Stomach (tissue), 9 donors: ENCODE results near the gene RHBDL1. TPM values are rescaled to one million over a fixed set of nuclear protein-coding genes. Genes with fewer than 3 reads are reported as not detected.

Source experiments
- DNase-seq, 2 donors: peaks; one replicate each; pipeline versions ENCODE4 v3.0.0 to v3.0.0-alpha.2; 2013 to 2019
- H3K27ac ChIP-seq, 5 donors: fragments of 200-600 bp in 4 of 5; sonication (generic) in 4 of 5; one replicate each; pipeline ENCODE4 v1.5.1; 2013 to 2019; ENCODE audit warnings: mild to moderate bottlenecking in 1 of 5, moderate library complexity in 1 of 5
- H3K27me3 ChIP-seq, 3 donors: fragments of 200-600 bp; sonication (generic); one replicate each; pipeline ENCODE4 v1.5.1; 2017 to 2019; ENCODE audit warnings: mixed run types in 1 of 3
- H3K36me3 ChIP-seq, 4 donors: fragments of 200-600 bp; sonication (generic); 1 replicate in 3 of 4; 2 replicates in 1 of 4; pipeline ENCODE4 v1.5.1; 2016 to 2019
- H3K4me1 ChIP-seq, 4 donors: fragments of 200-600 bp; sonication (generic); one replicate each; pipeline ENCODE4 v1.5.1; 2016 to 2019
- H3K4me3 ChIP-seq, 4 donors: fragments of 200-600 bp; sonication (generic) in 3 of 4; one replicate each; pipeline ENCODE4 v1.5.1; 2016 to 2019; ENCODE audit warnings: mild to moderate bottlenecking in 1 of 4
- H3K9me3 ChIP-seq, 4 donors: fragments of 200-600 bp; sonication (generic); one replicate each; pipeline ENCODE4 v1.5.1; 2016 to 2019
- EP300 ChIP-seq: sonication (generic); formaldehyde crosslinking; IDR thresholded peaks from one replicate; pipeline ENCODE4 v1.6.1; 2017; ENCODE audit warnings: antibody characterized with exemption
- POLR2A ChIP-seq, 4 donors: fragments of 450-650 bp; IDR thresholded peaks; one replicate each; pipeline ENCODE4 v1.6.1; 2016; ENCODE audit warnings: antibody characterized with exemption in 4 of 4, control low read depth in 2 of 4, mild to moderate bottlenecking in 1 of 4, moderate library complexity in 1 of 4
- POLR2AphosphoS5 ChIP-seq, 3 donors: sonication (generic); formaldehyde crosslinking; IDR thresholded peaks; one replicate each; pipeline ENCODE4 v1.6.1; 2016; ENCODE audit warnings: antibody characterized with exemption in 3 of 3
- WGBS, 5 donors: extraction: QIAGEN DNeasy Blood & Tissue Kit in 3 of 5; methylation state at CpG; one replicate each; pipeline versions ENCODE4 v1.1.5 to v1.1.7; 2013 to 2018; 5-methylcytosine and 5-hydroxymethylcytosine counted together
- intact Hi-C: fragments of 100-400 bp; cut with DNase I; formaldehyde crosslinking; loops from one replicate; pipeline ENCODE4 v1.15.1; 2023; ENCODE audit warnings: low total_unique reads
- polyA plus RNA-seq, 3 donors: library from polyadenylated mRNA; stranded (reverse); fragments of 200-250 nt; gene quantifications; one replicate each; pipeline ENCODE4 v1.2.3, GENCODE V29; 2013
- total RNA-seq, 5 donors: library from RNA; depleted of rRNA; stranded (reverse); fragments of >200 nt; gene quantifications; one replicate each; pipeline versions ENCODE4 v1.1.0 to v1.2.3, GENCODE V29; 2014 to 2016
- TF ChIP-seq, protein P1 (sequence below), 7 experiments: fragments of 450-650 bp in 4 of 7; fragments of 200-600 bp in 3 of 7; sonication (generic) in 3 of 7; IDR thresholded peaks; one replicate each; pipeline ENCODE4 v1.5.1; 2016 to 2019; ENCODE audit warnings: antibody characterized with exemption in 7 of 7, control low read depth in 2 of 7, mild to moderate bottlenecking in 1 of 7
- donor health status: healthy with polysubstance abuse.
- donor health status: Bipolar disorder and iron deficiency.
- donor health status: healthy.

Gene RHBDL1
- total and polyA plus RNA-seq, 8 donors, result 1.3 to 48.7 (median 3.3) TPM; not detected in 3

DNA sequence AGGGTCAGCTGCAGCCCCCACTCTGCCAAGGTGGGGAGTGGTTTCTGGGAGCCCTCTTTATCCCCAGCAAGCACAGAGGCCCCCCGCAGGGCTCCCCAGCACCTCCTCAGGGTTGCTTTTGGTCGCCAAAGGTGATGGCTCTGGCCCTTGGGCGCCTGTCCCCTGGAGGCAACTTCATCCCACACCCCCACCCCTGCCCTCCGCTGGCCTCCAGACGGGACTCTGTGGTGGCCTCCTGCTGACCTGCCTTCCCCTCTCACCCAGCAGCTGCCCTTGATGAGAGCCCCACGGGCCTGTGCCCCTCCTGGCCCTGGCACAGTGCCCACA lies 15.4 kb upstream of the RHBDL1 start:
- Histone ChIP-seq H3K4me1 (peaks cover 14 to 26% (median 19%) of the 10 kb centered on the region in 4 donors), H3K36me3 (peaks cover 6 to 45% (median 38%) of the 10 kb centered on the region in 4 donors), H3K9me3 (no peaks in the 10 kb centered on the region), H3K27me3 (no peaks in the 10 kb centered on the region), H3K27ac (peak overlapping the region; percentile 34 to 83 (median 73)), H3K4me3 (peak overlapping the region; percentile 21 to 35 (median 26))
- WGBS, 5 donors, result 42 to 63% (median 56%) methylated on average over 4 to 6 of the region's 6 CpGs
- TF ChIP-seq POLR2AphosphoS5 (IDR thresholded peaks at IDR 0.05) (no peak), EP300 (no peak), POLR2A (IDR thresholded peaks at IDR 0.05) (no peak)
- TF ChIP-seq, protein P1, sequence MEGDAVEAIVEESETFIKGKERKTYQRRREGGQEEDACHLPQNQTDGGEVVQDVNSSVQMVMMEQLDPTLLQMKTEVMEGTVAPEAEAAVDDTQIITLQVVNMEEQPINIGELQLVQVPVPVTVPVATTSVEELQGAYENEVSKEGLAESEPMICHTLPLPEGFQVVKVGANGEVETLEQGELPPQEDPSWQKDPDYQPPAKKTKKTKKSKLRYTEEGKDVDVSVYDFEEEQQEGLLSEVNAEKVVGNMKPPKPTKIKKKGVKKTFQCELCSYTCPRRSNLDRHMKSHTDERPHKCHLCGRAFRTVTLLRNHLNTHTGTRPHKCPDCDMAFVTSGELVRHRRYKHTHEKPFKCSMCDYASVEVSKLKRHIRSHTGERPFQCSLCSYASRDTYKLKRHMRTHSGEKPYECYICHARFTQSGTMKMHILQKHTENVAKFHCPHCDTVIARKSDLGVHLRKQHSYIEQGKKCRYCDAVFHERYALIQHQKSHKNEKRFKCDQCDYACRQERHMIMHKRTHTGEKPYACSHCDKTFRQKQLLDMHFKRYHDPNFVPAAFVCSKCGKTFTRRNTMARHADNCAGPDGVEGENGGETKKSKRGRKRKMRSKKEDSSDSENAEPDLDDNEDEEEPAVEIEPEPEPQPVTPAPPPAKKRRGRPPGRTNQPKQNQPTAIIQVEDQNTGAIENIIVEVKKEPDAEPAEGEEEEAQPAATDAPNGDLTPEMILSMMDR (IDR thresholded peaks at IDR 0.05), result no peak
- intact Hi-C loops, result no loop called here
- DNase-seq, result no peak

DNA sequence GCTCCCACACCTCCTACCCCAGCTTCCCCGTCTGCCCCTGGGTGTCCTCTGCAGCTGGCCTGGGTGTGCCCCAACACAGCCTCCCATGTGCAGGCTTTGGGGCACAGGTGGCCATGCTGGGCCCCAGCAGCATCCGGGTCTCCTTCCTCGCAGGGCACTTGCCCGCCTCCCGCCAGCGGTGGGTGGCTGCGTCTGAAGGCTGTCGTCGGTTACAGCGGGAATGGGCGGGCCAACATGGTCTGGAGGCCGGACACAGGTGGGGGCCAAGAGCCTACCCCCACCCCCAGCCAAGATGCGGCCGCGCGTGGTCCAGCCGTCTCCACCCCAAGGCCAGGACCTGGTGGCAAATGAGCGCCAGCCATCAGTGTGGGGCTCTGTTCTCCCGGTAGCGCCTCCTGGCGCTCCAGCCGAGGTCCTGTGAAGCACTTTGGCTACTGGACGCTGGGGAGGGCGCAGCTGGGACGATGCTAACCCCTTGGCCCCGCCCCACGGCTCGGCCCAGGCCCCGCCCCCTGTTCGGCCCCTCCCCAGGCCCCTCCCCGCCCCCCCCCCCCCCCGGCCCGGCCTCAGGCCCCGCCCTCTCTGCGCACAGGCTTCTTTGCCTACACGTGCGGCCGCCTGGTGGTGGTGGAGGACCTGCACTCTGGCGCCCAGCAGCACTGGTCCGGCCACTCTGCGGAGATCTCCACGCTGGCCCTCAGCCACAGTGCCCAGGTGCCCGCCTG lies 14.8 kb upstream of the RHBDL1 start:
- Histone ChIP-seq H3K27ac (peak overlapping the region; percentile 34 to 83 (median 73)), H3K9me3 (no peaks in the 10 kb centered on the region), H3K4me1 (peaks cover 14 to 26% (median 19%) of the 10 kb centered on the region in 4 donors), H3K36me3 (peaks cover under 1 to 40% (median 33%) of the 10 kb centered on the region in 4 donors), H3K27me3 (no peaks in the 10 kb centered on the region), H3K4me3 (peak overlapping the region; percentile 21 to 35 (median 26))
- intact Hi-C loops, result no loop called here
- TF ChIP-seq POLR2AphosphoS5 (IDR thresholded peaks at IDR 0.05), result peak in 2 of 3 donors; percentile 69 to 72
- no peak for TF ChIP-seq EP300
- TF ChIP-seq POLR2A (IDR thresholded peaks at IDR 0.05), result no peak
- TF ChIP-seq, protein P1 (IDR thresholded peaks at IDR 0.05), result peak in 6 of 7 experiments; percentile 23 to 71 (median 48)
- peak; percentile 93 to 97 for DNase-seq
- 7 to 25% (median 13%) methylated on average over 19 to 40 of the region's 43 CpGs; no CpG with 5 or more reads in 1 of the 5 donors for WGBS, 5 donors

DNA sequence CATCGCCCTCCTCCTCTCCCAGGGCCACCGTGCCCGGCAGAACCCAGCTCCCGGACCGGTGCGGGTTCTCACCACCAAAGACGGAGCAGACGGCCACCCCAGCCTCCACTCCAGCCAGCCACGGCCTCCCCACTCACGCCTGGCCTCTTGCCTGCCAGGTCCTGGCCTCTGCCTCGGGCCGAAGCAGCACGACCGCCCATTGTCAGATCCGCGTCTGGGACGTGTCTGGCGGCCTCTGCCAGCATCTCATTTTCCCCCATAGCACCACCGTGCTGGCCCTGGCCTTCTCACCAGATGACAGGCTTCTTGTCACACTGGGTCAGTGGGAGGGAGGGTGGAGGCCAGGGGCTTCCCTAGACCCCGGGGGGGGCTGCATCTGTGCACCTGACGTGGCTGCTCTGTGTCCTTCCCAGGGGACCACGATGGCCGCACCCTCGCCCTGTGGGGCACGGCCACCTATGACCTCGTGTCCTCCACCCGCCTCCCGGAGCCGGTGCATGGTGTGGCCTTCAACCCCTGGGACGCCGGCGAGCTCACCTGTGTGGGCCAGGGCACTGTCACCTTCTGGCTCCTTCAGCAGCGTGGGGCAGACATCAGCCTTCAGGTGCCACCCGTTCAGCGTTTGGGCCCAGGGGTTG lies 14.2 kb upstream of the RHBDL1 start:
- WGBS, 5 donors, result 48 to 72% (median 53%) methylated on average over 14 to 35 of the region's 35 CpGs
- Histone ChIP-seq H3K4me1 (peaks cover 14 to 26% (median 19%) of the 10 kb centered on the region in 4 donors), H3K9me3 (no peaks in the 10 kb centered on the region), H3K4me3 (peak overlapping the region in 3 of 4 donors; percentile 1 to 22 (median 18)), H3K27me3 (no peaks in the 10 kb centered on the region), H3K36me3 (peaks cover 0 to 33% (median 27%) of the 10 kb centered on the region in 4 donors), H3K27ac (peak overlapping the region; percentile 11 to 80 (median 73))
- intact Hi-C loops, result no loop called here
- no peak for DNase-seq
- TF ChIP-seq POLR2AphosphoS5 (IDR thresholded peaks at IDR 0.05), result no peak
- TF ChIP-seq, protein P1 (IDR thresholded peaks at IDR 0.05), result peak in 2 of 7 experiments; percentile 2 to 21

DNA sequence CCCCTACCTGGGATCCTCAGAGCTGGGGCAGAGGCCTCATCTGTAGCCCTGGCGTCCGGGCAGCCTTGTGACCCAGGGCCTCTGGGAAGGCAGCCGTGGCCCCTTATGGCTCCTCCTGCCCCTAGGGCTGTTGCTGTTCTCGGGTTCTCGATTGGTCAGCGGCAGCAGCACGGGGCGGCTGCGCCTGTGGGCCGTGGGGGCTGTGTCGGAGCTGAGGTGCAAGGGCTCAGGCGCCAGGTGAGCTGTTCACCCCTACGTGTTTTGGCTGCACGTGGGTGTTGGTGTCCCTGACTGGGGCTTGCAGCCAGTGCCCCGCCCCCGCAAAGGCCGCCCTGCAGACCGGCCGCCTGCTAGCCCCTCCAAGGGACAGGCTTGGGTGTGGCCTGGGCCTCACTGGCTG lies 13.4 kb upstream of the RHBDL1 start:
- Histone ChIP-seq H3K27me3 (no peaks in the 10 kb centered on the region), H3K27ac (peak overlapping the region in 1 of 5 donors; percentile 80), H3K4me3 (no peak overlapping the region), H3K9me3 (no peaks in the 10 kb centered on the region), H3K36me3 (peaks cover 0 to 25% (median 19%) of the 10 kb centered on the region in 4 donors), H3K4me1 (peaks cover 15 to 28% (median 20%) of the 10 kb centered on the region in 4 donors)
- 88 to 96% (median 95%) methylated on average over 9 to 19 of the region's 19 CpGs for WGBS, 5 donors
- no peak for DNase-seq
- TF ChIP-seq POLR2A (IDR thresholded peaks at IDR 0.05) (no peak), POLR2AphosphoS5 (IDR thresholded peaks at IDR 0.05) (no peak), EP300 (no peak)
- TF ChIP-seq, protein P1 (IDR thresholded peaks at IDR 0.05), result no peak
- intact Hi-C loops, result no loop called here
